GM12878 (cell line): ENCODE measurements around the gene MESP2. TPM values are rescaled to one million over a fixed set of nuclear protein-coding genes. Genes with fewer than 3 reads are reported as not detected.

ENCODE experiments used
- ATAC-seq: fragments of 200-7000 bp; cut with Tn5 transposase; 3 replicates; pipeline ENCODE4 v1.9.1; 2020; ENCODE audit warnings: mild to moderate bottlenecking, moderate library complexity
- BruUV-seq: library from RNA; stranded (reverse); fragments of 400-500 nt; replicated peaks from 2 replicates; lab custom pipeline; 2021; lab: Mats Ljungman, UMichigan
- CTCF ChIA-PET: fragments of 300-600 bp; sonication (Branson Sonifier 250); formaldehyde crosslinking; extraction: SDS; loops from one replicate; lab custom pipeline; 2021; ENCODE audit warnings: inconsistent platforms; lab: Yijun Ruan, JAX
- POLR2A ChIA-PET: fragments of 350-600 bp; formaldehyde crosslinking; extraction: SDS; loops from one replicate; lab custom pipeline; 2021; ENCODE audit warnings: inconsistent platforms; lab: Charles Lee
- RAD21 ChIA-PET: fragments of 300-600 bp; sonication (Branson Sonifier 250); formaldehyde crosslinking; loops from one replicate; lab custom pipeline; 2023; ENCODE audit warnings: antibody characterized with exemption; ENCODE audit not compliant: unreplicated experiment; lab: Charles Lee
- SMC1A ChIA-PET: fragments of 300-600 bp; sonication (Branson Sonifier 250); formaldehyde crosslinking; loops from one replicate; lab custom pipeline; 2023; ENCODE audit not compliant: unreplicated experiment, uncharacterized antibody; lab: Charles Lee
- DNase-seq: peaks from one replicate; pipeline ENCODE4 v3.0.0-alpha.2; 2011; ENCODE audit warnings: low read depth, low spot score
- FAIRE-seq: peaks from 3 replicates; lab custom pipeline; 2011; peaks lifted over from hg19 to GRCh38; lab: Jason Lieb, UNC
- H2AFZ ChIP-seq: 2 replicates; pipeline ENCODE4 v1.6.0; 2011; ENCODE audit warnings: low read depth, low read length, control low read depth; ENCODE audit not compliant: control insufficient read depth
- H3K27ac ChIP-seq: 2 replicates; pipeline ENCODE4 v1.5.1; 2011; ENCODE audit warnings: control low read depth; ENCODE audit not compliant: control insufficient read depth, insufficient read depth
- H3K27me3 ChIP-seq, 2 experiments: replicated peaks in 1 of 2; 2 replicates each; pipeline versions ENCODE4 v1.6.0 to v1.6.1; 2011; ENCODE audit warnings: low read length in 1 of 2; ENCODE audit not compliant: control insufficient read depth in 2 of 2, insufficient read depth in 2 of 2
- H3K36me3 ChIP-seq, 2 experiments: 2 replicates each; pipeline ENCODE4 v1.5.1; 2011; ENCODE audit warnings: low read length in 1 of 2; ENCODE audit not compliant: control insufficient read depth in 2 of 2, insufficient read depth in 2 of 2
- H3K4me1 ChIP-seq: 2 replicates; pipeline ENCODE4 v1.6.1; 2011; ENCODE audit warnings: mild to moderate bottlenecking, low read length, moderate library complexity, mixed read lengths; ENCODE audit not compliant: control insufficient read depth, insufficient read depth
- H3K4me2 ChIP-seq: 2 replicates; pipeline ENCODE4 v1.6.0; 2011; ENCODE audit warnings: control low read depth; ENCODE audit not compliant: control insufficient read depth, insufficient read depth
- H3K4me3 ChIP-seq: fragments of 200-600 bp; sonication (generic); 2 replicates; pipeline ENCODE4 v1.5.1; 2016
- H3K79me2 ChIP-seq: 2 replicates; pipeline ENCODE4 v1.6.0; 2011; ENCODE audit warnings: low read length; ENCODE audit not compliant: control insufficient read depth, insufficient read depth
- H3K9ac ChIP-seq: 2 replicates; pipeline ENCODE4 v1.8.0; 2011; ENCODE audit warnings: low read length, control low read depth, mixed read lengths; ENCODE audit not compliant: control insufficient read depth, insufficient read depth
- H3K9me3 ChIP-seq: replicated peaks from 3 replicates; pipeline ENCODE4 v1.5.1; 2011; ENCODE audit warnings: mild to moderate bottlenecking, low read length; ENCODE audit not compliant: control insufficient read depth, insufficient read depth
- H4K20me1 ChIP-seq: 2 replicates; pipeline ENCODE4 v1.6.0; 2011; ENCODE audit not compliant: control insufficient read depth, insufficient read depth
- ATF7 ChIP-seq: fragments of 450-650 bp; IDR thresholded peaks from 2 replicates; pipeline ENCODE4 v1.6.1; 2016; ENCODE audit warnings: low read depth, mild to moderate bottlenecking
- BMI1 ChIP-seq: fragments of 450-650 bp; IDR thresholded peaks from 2 replicates; pipeline ENCODE4 v1.6.1; 2016; ENCODE audit warnings: mild to moderate bottlenecking, moderate library complexity, borderline replicate concordance
- BRCA1 ChIP-seq: IDR thresholded peaks from 2 replicates; pipeline ENCODE4 v1.6.1; 2011; ENCODE audit warnings: low read depth, low read length, improper control_type of control experiment
- FOS ChIP-seq: IDR thresholded peaks from 3 replicates; pipeline ENCODE4 v1.6.1; 2011; ENCODE audit warnings: borderline replicate concordance; ENCODE audit not compliant: insufficient read length; ENCODE audit errors: extremely low read depth
- RB1 ChIP-seq: fragments of 450-650 bp; formaldehyde crosslinking; IDR thresholded peaks from 2 replicates; pipeline ENCODE4 v1.6.1; 2017; ENCODE audit warnings: mild to moderate bottlenecking, borderline replicate concordance
- RCOR1 ChIP-seq: conservative IDR thresholded peaks from 2 replicates; pipeline ENCODE4 v1.6.1; 2012; ENCODE audit warnings: low read depth, low read length, improper control_type of control experiment
- REST ChIP-seq: IDR thresholded peaks from 2 replicates; pipeline ENCODE4 v1.6.1; 2012; ENCODE audit warnings: mild to moderate bottlenecking, low read depth, low read length
- SIX5 ChIP-seq: IDR thresholded peaks from 2 replicates; pipeline ENCODE4 v1.6.1; 2011; ENCODE audit warnings: mild to moderate bottlenecking, low read depth, low read length, moderate library complexity; ENCODE audit not compliant: severe bottlenecking
- SUZ12 ChIP-seq: fragments of 200-600 bp; sonication (generic); IDR thresholded peaks from one replicate; pipeline ENCODE4 v1.6.1; 2018; ENCODE audit warnings: antibody characterized with exemption, mild to moderate bottlenecking; ENCODE audit not compliant: unreplicated experiment
- YY1 ChIP-seq: IDR thresholded peaks from 2 replicates; pipeline ENCODE4 v1.6.1; 2011; ENCODE audit warnings: low read depth, mild to moderate bottlenecking, low read length
- ZSCAN29 ChIP-seq: fragments of 450-650 bp; IDR thresholded peaks from 2 replicates; pipeline ENCODE4 v1.6.1; 2017; ENCODE audit warnings: mild to moderate bottlenecking, moderate library complexity
- WGBS: methylation state at CpG from one replicate; pipeline ENCODE4 v1.1.6; 2016; ENCODE audit warnings: low lambda C conversion rate; ENCODE audit not compliant: insufficient replicate concordance, insufficient coverage; ENCODE audit errors: missing lambda C conversion rate; 5-methylcytosine and 5-hydroxymethylcytosine counted together
- in situ Hi-C: fragments of 300-500 bp; cut with MboI; formaldehyde crosslinking; loops from 9 replicates; pipeline ENCODE4 v1.14.3; 2018; ENCODE audit warnings: mixed read lengths
- intact Hi-C: fragments of 100-400 bp; cut with micrococcal nuclease; formaldehyde crosslinking; loops from one replicate; pipeline ENCODE4 v1.14.2; 2022; ENCODE audit not compliant: unreplicated experiment
- polyA plus RNA-seq, 11 experiments: library from polyadenylated mRNA; depleted of rRNA in 4 of 11; unstranded in 6 of 11; stranded (reverse) in 5 of 11; fragments of >200 nt; fragmentation: Nextera tagmentation in 4 of 11; fragmentation: Illumina TruSeq in 1 of 11; extraction: Ambion mirVana in 4 of 11; extraction: Trizol in 1 of 11; gene quantifications; 1 replicate in 1 of 11; 2 replicates in 10 of 11; pipeline versions ENCODE4 v1.2.1 to v1.2.3, GENCODE V29; 2011 to 2016; ENCODE audit warnings: inconsistent platforms in 2 of 11, missing spikeins in 2 of 11, low read depth in 1 of 11
- total RNA-seq, 4 experiments: library from RNA; depleted of rRNA in 3 of 4; stranded (reverse); fragments of >200 nt in 3 of 4; fragmentation: Illumina TruSeq in 1 of 4; extraction: Trizol in 1 of 4; gene quantifications; 2 replicates each; pipeline versions ENCODE4 v1.2.1 to v1.2.3, GENCODE V29; 2013 to 2021
- TF ChIP-seq, protein P1 (sequence below): fragments of 450-650 bp; IDR thresholded peaks from 2 replicates; pipeline ENCODE4 v1.6.1; 2017; ENCODE audit warnings: mild to moderate bottlenecking, moderate library complexity
- TF ChIP-seq, protein P2 (sequence below): IDR thresholded peaks from 2 replicates; pipeline ENCODE4 v1.6.1; 2012; ENCODE audit warnings: low read depth, low read length, improper control_type of control experiment
- TF ChIP-seq, protein P3 (sequence below): fragments of 450-650 bp; IDR thresholded peaks from 2 replicates; pipeline ENCODE4 v1.6.1; 2017; ENCODE audit warnings: low read depth, mild to moderate bottlenecking, moderate library complexity

Gene MESP2
- total and polyA plus RNA-seq, 10 of the 15 experiments (the other 5 are each of a cell fraction or from before 2014, with no cell fraction given): 0.04 TPM; not detected in 9

- Histone ChIP-seq H3K4me1 (no peaks in the 10 kb centered on the region; the same call in 1 of the 2 replicates), H3K4me2 (no peak overlapping the region), H3K79me2 (no peaks in the 10 kb centered on the region), H3K9me3 (no peaks in the 10 kb centered on the region; the same call in 2 of the 3 replicates), H3K4me3 (no peak overlapping the region), H3K27me3 (peaks cover 5 to 6% of the 10 kb centered on the region in 2 experiments; a peak in 3 of 4 replicates), H4K20me1 (no peaks in the 10 kb centered on the region), H2AFZ (no peak overlapping the region), H3K27ac (no peak overlapping the region), H3K36me3 (no peaks in the 10 kb centered on the region), H3K9ac (no peak overlapping the region)
- no peak for DNase-seq
- CTCF ChIA-PET: no interaction called here
- POLR2A ChIA-PET: no interaction called here
- FAIRE-seq: no peak
- SMC1A ChIA-PET: no interaction called here
- in situ Hi-C loops (no loop called here), intact Hi-C loops (no loop called here)
- RAD21 ChIA-PET: no interaction called here
- WGBS: 16% methylated on average over 44 of the region's 56 CpGs
- ATAC-seq: no peak; the same call in 2 of the 3 replicates
- no TSS peak for BruUV-seq
- TF ChIP-seq REST (no peak), ATF7 (no peak), RB1 (no peak), BMI1 (no peak), SIX5 (no peak), SUZ12 (no peak), YY1 (no peak), ZSCAN29 (no peak), RCOR1 (no peak), BRCA1 (no peak), FOS (no peak)
- TF ChIP-seq, protein P1, sequence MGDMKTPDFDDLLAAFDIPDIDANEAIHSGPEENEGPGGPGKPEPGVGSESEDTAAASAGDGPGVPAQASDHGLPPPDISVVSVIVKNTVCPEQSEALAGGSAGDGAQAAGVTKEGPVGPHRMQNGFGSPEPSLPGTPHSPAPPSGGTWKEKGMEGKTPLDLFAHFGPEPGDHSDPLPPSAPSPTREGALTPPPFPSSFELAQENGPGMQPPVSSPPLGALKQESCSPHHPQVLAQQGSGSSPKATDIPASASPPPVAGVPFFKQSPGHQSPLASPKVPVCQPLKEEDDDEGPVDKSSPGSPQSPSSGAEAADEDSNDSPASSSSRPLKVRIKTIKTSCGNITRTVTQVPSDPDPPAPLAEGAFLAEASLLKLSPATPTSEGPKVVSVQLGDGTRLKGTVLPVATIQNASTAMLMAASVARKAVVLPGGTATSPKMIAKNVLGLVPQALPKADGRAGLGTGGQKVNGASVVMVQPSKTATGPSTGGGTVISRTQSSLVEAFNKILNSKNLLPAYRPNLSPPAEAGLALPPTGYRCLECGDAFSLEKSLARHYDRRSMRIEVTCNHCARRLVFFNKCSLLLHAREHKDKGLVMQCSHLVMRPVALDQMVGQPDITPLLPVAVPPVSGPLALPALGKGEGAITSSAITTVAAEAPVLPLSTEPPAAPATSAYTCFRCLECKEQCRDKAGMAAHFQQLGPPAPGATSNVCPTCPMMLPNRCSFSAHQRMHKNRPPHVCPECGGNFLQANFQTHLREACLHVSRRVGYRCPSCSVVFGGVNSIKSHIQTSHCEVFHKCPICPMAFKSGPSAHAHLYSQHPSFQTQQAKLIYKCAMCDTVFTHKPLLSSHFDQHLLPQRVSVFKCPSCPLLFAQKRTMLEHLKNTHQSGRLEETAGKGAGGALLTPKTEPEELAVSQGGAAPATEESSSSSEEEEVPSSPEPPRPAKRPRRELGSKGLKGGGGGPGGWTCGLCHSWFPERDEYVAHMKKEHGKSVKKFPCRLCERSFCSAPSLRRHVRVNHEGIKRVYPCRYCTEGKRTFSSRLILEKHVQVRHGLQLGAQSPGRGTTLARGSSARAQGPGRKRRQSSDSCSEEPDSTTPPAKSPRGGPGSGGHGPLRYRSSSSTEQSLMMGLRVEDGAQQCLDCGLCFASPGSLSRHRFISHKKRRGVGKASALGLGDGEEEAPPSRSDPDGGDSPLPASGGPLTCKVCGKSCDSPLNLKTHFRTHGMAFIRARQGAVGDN: no peak
- TF ChIP-seq, protein P2, sequence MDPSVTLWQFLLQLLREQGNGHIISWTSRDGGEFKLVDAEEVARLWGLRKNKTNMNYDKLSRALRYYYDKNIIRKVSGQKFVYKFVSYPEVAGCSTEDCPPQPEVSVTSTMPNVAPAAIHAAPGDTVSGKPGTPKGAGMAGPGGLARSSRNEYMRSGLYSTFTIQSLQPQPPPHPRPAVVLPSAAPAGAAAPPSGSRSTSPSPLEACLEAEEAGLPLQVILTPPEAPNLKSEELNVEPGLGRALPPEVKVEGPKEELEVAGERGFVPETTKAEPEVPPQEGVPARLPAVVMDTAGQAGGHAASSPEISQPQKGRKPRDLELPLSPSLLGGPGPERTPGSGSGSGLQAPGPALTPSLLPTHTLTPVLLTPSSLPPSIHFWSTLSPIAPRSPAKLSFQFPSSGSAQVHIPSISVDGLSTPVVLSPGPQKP: no peak
- TF ChIP-seq, protein P3, sequence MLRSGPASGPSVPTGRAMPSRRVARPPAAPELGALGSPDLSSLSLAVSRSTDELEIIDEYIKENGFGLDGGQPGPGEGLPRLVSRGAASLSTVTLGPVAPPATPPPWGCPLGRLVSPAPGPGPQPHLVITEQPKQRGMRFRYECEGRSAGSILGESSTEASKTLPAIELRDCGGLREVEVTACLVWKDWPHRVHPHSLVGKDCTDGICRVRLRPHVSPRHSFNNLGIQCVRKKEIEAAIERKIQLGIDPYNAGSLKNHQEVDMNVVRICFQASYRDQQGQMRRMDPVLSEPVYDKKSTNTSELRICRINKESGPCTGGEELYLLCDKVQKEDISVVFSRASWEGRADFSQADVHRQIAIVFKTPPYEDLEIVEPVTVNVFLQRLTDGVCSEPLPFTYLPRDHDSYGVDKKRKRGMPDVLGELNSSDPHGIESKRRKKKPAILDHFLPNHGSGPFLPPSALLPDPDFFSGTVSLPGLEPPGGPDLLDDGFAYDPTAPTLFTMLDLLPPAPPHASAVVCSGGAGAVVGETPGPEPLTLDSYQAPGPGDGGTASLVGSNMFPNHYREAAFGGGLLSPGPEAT: no peak
These were observed 38.1 kb downstream of the MESP2 start for GRCh38 chr15:89814112-89814742.
